Endodermal cell (in vitro differentiated cells): Measurements from ENCODE around the gene SLC7A8. TPM values are rescaled to one million over a fixed set of nuclear protein-coding genes. Genes with fewer than 3 reads are reported as not detected.

ENCODE experiments used
- DNase-seq: peaks from one replicate; pipeline ENCODE4 v3.0.0-alpha.2; 2017
- H3K27ac ChIP-seq: 2 replicates; pipeline ENCODE4 v1.5.1; 2013; ENCODE audit warnings: mild to moderate bottlenecking, low read depth, low read length, moderate library complexity
- H3K27me3 ChIP-seq: 2 replicates; pipeline ENCODE4 v1.6.1; 2013; ENCODE audit warnings: mild to moderate bottlenecking, low read length, moderate library complexity; ENCODE audit not compliant: insufficient read depth, control insufficient read depth, poor library complexity, severe bottlenecking
- H3K36me3 ChIP-seq: 2 replicates; pipeline ENCODE4 v1.7.0; 2013; ENCODE audit warnings: mild to moderate bottlenecking, low read length, moderate library complexity; ENCODE audit not compliant: control insufficient read depth, insufficient read depth
- H3K4me1 ChIP-seq: one replicate; pipeline ENCODE4 v1.7.0; 2013; ENCODE audit warnings: low read length; ENCODE audit not compliant: control insufficient read depth, insufficient read depth
- H3K4me3 ChIP-seq: 2 replicates; pipeline ENCODE4 v1.5.1; 2013; ENCODE audit warnings: mild to moderate bottlenecking, low read length, moderate library complexity
- H3K9ac ChIP-seq: 2 replicates; pipeline ENCODE4 v1.6.1; 2013; ENCODE audit warnings: mild to moderate bottlenecking, low read length, moderate library complexity; ENCODE audit not compliant: poor library complexity, severe bottlenecking; ENCODE audit errors: extremely low read depth
- H3K9me3 ChIP-seq: 2 replicates; pipeline ENCODE4 v1.6.1; 2013; ENCODE audit warnings: mild to moderate bottlenecking, low read length, moderate library complexity; ENCODE audit not compliant: control insufficient read depth
- H3K27ac Mint-ChIP-seq: 2 replicates; pipeline ENCODE4 v1.8.0; 2020; ENCODE audit warnings: mixed read lengths
- H3K27me3 Mint-ChIP-seq: 2 replicates; pipeline ENCODE4 v1.8.0; 2021; ENCODE audit warnings: mild to moderate bottlenecking, mixed read lengths; ENCODE audit not compliant: insufficient read depth
- H3K36me3 Mint-ChIP-seq: 2 replicates; pipeline ENCODE4 v1.8.0; 2020; ENCODE audit warnings: low read depth, mixed read lengths
- H3K4me1 Mint-ChIP-seq: 2 replicates; pipeline ENCODE4 v1.8.0; 2020; ENCODE audit warnings: mixed read lengths
- H3K4me3 Mint-ChIP-seq: 2 replicates; pipeline ENCODE4 v1.8.0; 2020; ENCODE audit warnings: mild to moderate bottlenecking, moderate library complexity, mixed read lengths
- H3K9me3 Mint-ChIP-seq: 2 replicates; pipeline ENCODE4 v1.8.0; 2020; ENCODE audit warnings: mild to moderate bottlenecking, mixed read lengths
- CTCF ChIP-seq: fragments of 200-600 bp; sonication (generic); conservative IDR thresholded peaks from 2 replicates; pipeline ENCODE4 v1.5.0; 2021; ENCODE audit warnings: antibody characterized with exemption, mild to moderate bottlenecking
- WGBS, 2 experiments: methylation state at CpG; one replicate each; pipeline versions ENCODE4 v1.1.5 to v1.1.7; 2013; ENCODE audit warnings: missing lambda C conversion rate in 2 of 2, mixed read lengths in 1 of 2; ENCODE audit not compliant: insufficient coverage in 1 of 2, insufficient read length in 1 of 2; 5-methylcytosine and 5-hydroxymethylcytosine counted together
- total RNA-seq, 2 donors: library from RNA; stranded (reverse); fragmentation: NEBNext Ultra II Directional in 1 of 2; extraction: Animal tissue kit (Norgen Biotek cat#: 25700) in 1 of 2; gene quantifications; 2 replicates in 1 of 2; 3 replicates in 1 of 2; pipeline ENCODE4 v1.2.1, GENCODE V29; 2021

SLC7A8 gene
- total RNA-seq, 2 donors from 2014 or later, result 47.6 to 48.9 TPM

- 88% methylated on average over 2 of the region's 2 CpGs; no CpG with 5 or more reads in 1 of the 2 experiments for WGBS, 2 experiments
- Mint-ChIP-seq H3K4me1 (peaks cover 24% of the 10 kb centered on the region), H3K27ac (no peak overlapping the region), H3K36me3 (peaks cover 53% of the 10 kb centered on the region), H3K9me3 (no peaks in the 10 kb centered on the region), H3K4me3 (no peak overlapping the region), H3K27me3 (no peaks in the 10 kb centered on the region)
- Histone ChIP-seq H3K9ac (peak overlapping the region; percentile 93), H3K27me3 (no peaks in the 10 kb centered on the region), H3K9me3 (no peaks in the 10 kb centered on the region), H3K36me3 (peaks cover 72% of the 10 kb centered on the region), H3K4me3 (peak overlapping the region; percentile 94), H3K27ac (no peak overlapping the region), H3K4me1 (peaks cover 3% of the 10 kb centered on the region)
- DNase-seq, result no peak
- TF ChIP-seq CTCF, result no peak
Measured at GRCh38 chr14:23093104-23093503, 90.4 kb downstream of the SLC7A8 start.

GRCh38 chr14:23091294-23092225 lies 91.9 kb downstream of the SLC7A8 start:
- 83 to 94% methylated on average over 5 to 11 of the region's 12 CpGs for WGBS, 2 experiments
- no peaks in the 10 kb centered on the region for H3K27me3 ChIP-seq
- H3K4me3 Mint-ChIP-seq, result no peak overlapping the region
- H3K4me3 ChIP-seq, result no peak overlapping the region
- peaks cover 18% of the 10 kb centered on the region for H3K4me1 Mint-ChIP-seq
- H3K9ac ChIP-seq, result no peak overlapping the region
- H3K4me1 ChIP-seq, result no peaks in the 10 kb centered on the region
- no peak overlapping the region for H3K27ac Mint-ChIP-seq
- no peak for DNase-seq
- H3K36me3 Mint-ChIP-seq, result peaks cover 53% of the 10 kb centered on the region
- no peaks in the 10 kb centered on the region for H3K27me3 Mint-ChIP-seq
- TF ChIP-seq CTCF, result no peak
- no peak overlapping the region for H3K27ac ChIP-seq
- H3K36me3 ChIP-seq, result peaks cover 72% of the 10 kb centered on the region
- H3K9me3 ChIP-seq, result no peaks in the 10 kb centered on the region
- H3K9me3 Mint-ChIP-seq, result no peaks in the 10 kb centered on the region

- H3K9ac ChIP-seq, result no peak overlapping the region
- H3K9me3 ChIP-seq, result no peaks in the 10 kb centered on the region
- H3K4me1 ChIP-seq, result no peaks in the 10 kb centered on the region
- no peak overlapping the region for H3K4me3 ChIP-seq
- Mint-ChIP-seq H3K4me3 (no peak overlapping the region), H3K9me3 (no peaks in the 10 kb centered on the region), H3K27me3 (no peaks in the 10 kb centered on the region), H3K4me1 (peaks cover 25% of the 10 kb centered on the region), H3K36me3 (peaks cover 62% of the 10 kb centered on the region), H3K27ac (no peak overlapping the region)
- no peak for DNase-seq
- H3K27ac ChIP-seq, result no peak overlapping the region
- WGBS, 2 experiments, result 96 to 97% methylated on average over 4 of the region's 4 CpGs
- TF ChIP-seq CTCF, result no peak
- no peaks in the 10 kb centered on the region for H3K27me3 ChIP-seq
- peaks cover 84% of the 10 kb centered on the region for H3K36me3 ChIP-seq
Measured at GRCh38 chr14:23090254-23090636, 93.2 kb downstream of the SLC7A8 start.
